Dedifferentiated amniotic fluid mesenchymal stem cell (primary cell): Measurements from ENCODE around the gene OGN.

ENCODE experiments used
- DNase-seq: peaks from one replicate; pipeline ENCODE4 v3.0.0-alpha.2; 2016; ENCODE audit errors: extremely low spot score

The OGN gene

DNA sequence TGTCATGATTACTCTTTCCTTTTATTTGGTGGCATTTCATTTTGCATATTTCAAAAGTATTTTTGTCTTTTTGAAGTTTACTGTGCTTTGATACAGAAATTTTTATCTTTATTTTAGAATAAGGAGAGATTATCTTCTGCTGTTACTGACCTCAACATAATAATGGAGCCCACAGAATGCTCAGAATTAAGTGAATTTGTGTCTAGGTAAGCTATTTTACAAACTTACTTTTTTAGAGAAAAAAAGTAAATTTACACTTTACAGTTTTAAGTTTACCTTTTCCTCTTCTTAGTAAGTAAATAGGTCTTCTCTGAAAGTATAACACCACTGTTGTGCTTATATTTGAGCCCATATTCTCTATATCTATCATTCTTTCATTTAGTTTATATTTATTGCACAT, 58.8 kb downstream of the OGN start:
- no peak for DNase-seq

DNA sequence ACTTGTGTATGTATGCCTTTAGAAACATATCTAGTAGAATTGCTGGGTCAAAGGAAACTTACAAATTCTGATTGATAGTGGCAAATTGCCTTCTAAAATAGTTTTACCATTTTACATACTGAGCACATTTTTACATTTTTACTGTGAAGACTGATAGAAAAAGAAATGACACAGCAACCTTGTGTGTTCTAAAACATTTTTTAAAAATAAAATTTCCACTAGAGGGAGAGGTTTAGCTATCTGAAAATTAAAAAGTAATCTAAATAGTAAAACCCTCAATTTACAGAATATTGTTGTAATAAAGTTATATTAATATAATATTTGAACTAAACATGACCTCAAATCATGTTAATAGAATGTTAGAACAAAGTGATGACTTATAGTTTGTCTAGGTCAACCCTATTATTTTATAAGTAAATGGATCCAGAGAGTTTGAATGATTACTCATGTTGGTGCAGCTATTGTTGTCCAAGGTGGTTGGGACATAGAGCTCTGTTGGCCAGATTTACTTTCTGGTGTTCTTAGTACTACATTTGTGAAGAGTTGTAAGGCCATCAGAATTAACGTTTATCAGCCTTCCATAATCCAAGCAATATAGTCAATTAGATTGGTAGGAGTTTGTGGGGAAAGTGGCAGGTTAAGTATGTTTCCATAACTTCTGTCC, 61.4 kb downstream of the OGN start:
- peak; percentile 59 for DNase-seq

DNA sequence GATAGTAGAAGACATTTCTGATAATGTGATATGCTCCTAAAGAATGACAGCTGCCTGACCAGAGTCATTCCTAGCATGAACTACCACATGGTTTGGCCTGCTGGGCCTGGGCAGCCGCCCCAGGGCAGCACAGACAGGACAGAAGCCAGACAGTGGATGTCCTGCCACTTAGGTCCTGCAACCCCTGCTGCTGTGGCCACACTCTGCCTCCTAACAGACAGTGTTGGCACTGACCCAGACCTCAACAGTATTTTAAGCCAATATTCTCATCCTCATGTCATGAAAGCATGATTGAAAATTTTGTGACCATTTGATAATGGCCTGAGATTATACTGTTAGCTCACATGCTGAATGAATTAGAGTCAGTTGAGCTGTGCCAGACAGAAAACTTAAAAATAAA, 62.8 kb downstream of the OGN start:
- DNase-seq, result no peak

DNA sequence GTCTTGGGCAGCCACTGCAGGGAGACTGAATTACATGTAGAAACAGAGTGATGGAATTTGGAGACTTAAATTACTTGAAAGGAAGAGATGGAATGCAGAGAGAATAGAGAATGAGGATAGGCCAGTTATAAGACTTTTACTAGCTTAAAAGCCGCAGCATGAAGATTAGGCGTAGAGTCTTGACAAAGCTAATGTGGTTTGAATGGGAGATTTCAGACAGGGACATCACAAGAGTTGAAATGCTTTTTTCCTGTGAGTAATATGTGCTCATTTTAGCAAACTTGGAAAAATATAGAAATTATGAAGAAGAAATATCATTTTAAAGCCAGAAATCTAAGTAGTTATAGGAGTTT, 71.1 kb downstream of the OGN start:
- DNase-seq, result peak; percentile 1
